PC-9 (cell line): ENCODE measurements around the gene RAB3B. TPM values are rescaled to one million over a fixed set of nuclear protein-coding genes. Genes with fewer than 3 reads are reported as not detected.

ENCODE experiments used
- BruUV-seq: library from RNA; stranded (reverse); fragments of 400-500 nt; replicated peaks from 2 replicates; lab custom pipeline; 2021; lab: Mats Ljungman, UMichigan
- CTCF ChIA-PET: fragments of 300-600 bp; sonication (Branson Sonifier 250); formaldehyde crosslinking; loops from one replicate; lab custom pipeline; 2022; ENCODE audit warnings: antibody characterized with exemption; lab: Charles Lee
- POLR2A ChIA-PET: fragments of 300-600 bp; sonication (Branson Sonifier 250); formaldehyde crosslinking; loops from one replicate; lab custom pipeline; 2022; ENCODE audit warnings: antibody characterized with exemption; ENCODE audit not compliant: unreplicated experiment; lab: Charles Lee
- DNase-seq, 2 experiments: peaks; one replicate each; pipeline versions ENCODE4 v3.0.0 to v3.0.0-alpha.2; 2015 to 2022; ENCODE audit warnings: mixed read lengths in 1 of 2
- H2AFZ ChIP-seq: fragments of 200-600 bp; sonication (generic); 2 replicates; pipeline ENCODE4 v1.8.1; 2017; ENCODE audit warnings: antibody characterized with exemption
- H3F3A ChIP-seq: fragments of 200-600 bp; sonication (generic); 2 replicates; pipeline ENCODE4 v1.8.1; 2017; ENCODE audit warnings: antibody characterized with exemption, mild to moderate bottlenecking, low read depth; ENCODE audit not compliant: insufficient read depth
- H3K27ac ChIP-seq: fragments of 200-600 bp; sonication (generic); 2 replicates; pipeline ENCODE4 v1.6.1; 2016; ENCODE audit warnings: mixed run types
- H3K27me3 ChIP-seq: fragments of 200-600 bp; sonication (generic); 2 replicates; pipeline ENCODE4 v1.6.1; 2016; ENCODE audit warnings: low read depth, mixed run types; ENCODE audit not compliant: insufficient read depth
- H3K36me3 ChIP-seq: fragments of 200-600 bp; sonication (generic); 2 replicates; pipeline ENCODE4 v1.6.1; 2016; ENCODE audit warnings: low read depth, mixed run types
- H3K4me1 ChIP-seq: fragments of 200-600 bp; sonication (generic); replicated peaks from 2 replicates; pipeline ENCODE4 v1.6.1; 2016; ENCODE audit warnings: mixed run types; ENCODE audit not compliant: insufficient read depth
- H3K4me2 ChIP-seq: fragments of 200-600 bp; sonication (generic); 2 replicates; pipeline ENCODE4 v1.6.1; 2017; ENCODE audit warnings: mixed run types
- H3K4me3 ChIP-seq: fragments of 200-600 bp; sonication (generic); 2 replicates; pipeline ENCODE4 v1.6.1; 2016; ENCODE audit warnings: mixed run types
- H3K79me2 ChIP-seq: fragments of 200-600 bp; sonication (generic); 2 replicates; pipeline ENCODE4 v1.6.1; 2017; ENCODE audit warnings: low read depth, mixed run types
- H3K9me2 ChIP-seq: fragments of 200-600 bp; sonication (generic); 2 replicates; pipeline ENCODE4 v1.8.1; 2017; ENCODE audit warnings: mild to moderate bottlenecking; ENCODE audit not compliant: insufficient read depth
- H3K9me3 ChIP-seq: fragments of 200-600 bp; sonication (generic); 2 replicates; pipeline ENCODE4 v1.8.1; 2016; ENCODE audit warnings: low read depth; ENCODE audit not compliant: insufficient read depth
- H4K20me1 ChIP-seq: fragments of 200-600 bp; sonication (generic); 2 replicates; pipeline ENCODE4 v1.8.1; 2017; ENCODE audit not compliant: insufficient read depth
- EZH2 ChIP-seq: fragments of 200-600 bp; sonication (generic); IDR thresholded peaks from 2 replicates; pipeline ENCODE4 v1.8.0; 2017; ENCODE audit warnings: antibody characterized with exemption, low read depth
- intact Hi-C: fragments of 100-400 bp; cut with micrococcal nuclease; formaldehyde crosslinking; loops from one replicate; pipeline ENCODE4 v1.10.0; 2022; ENCODE audit not compliant: unreplicated experiment
- total RNA-seq: library from RNA; stranded (reverse); gene quantifications from 2 replicates; pipeline ENCODE4 v1.2.3, GENCODE V29; 2021
- TF ChIP-seq, protein P1 (sequence below): fragments of 200-600 bp; sonication (generic); conservative IDR thresholded peaks from 2 replicates; pipeline ENCODE4 v1.6.1; 2017; ENCODE audit warnings: mixed run types, antibody characterized with exemption, mild to moderate bottlenecking, moderate library complexity

RAB3B gene
- total RNA-seq, 1 experiment from 2014 or later, result 2.6 TPM

DNA sequence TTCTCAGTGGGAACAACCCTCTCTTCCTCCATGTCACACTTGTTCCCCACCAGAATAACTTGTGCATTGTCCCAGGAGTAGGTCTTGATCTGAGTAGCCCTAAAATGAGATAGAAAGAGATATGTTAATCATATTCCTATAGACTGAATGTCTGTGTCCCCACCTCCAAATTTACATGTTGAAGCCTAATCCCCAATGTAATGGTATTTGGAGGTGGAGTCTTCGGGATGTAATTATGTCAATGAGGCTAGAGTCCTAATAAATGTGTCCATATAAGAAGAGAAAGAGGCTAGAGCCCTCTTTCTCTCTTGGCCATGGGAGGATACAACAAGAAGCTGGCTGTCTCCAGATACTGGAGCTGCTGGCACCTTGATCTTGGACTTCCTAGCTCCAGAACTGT lies 57.2 kb downstream of the RAB3B start:
- BruUV-seq, result no TSS peak
- H3K79me2 ChIP-seq, result no peaks in the 10 kb centered on the region
- intact Hi-C loops, result no loop called here
- no peak overlapping the region for H3K4me3 ChIP-seq
- no peaks in the 10 kb centered on the region for H3K4me1 ChIP-seq
- no peaks in the 10 kb centered on the region for H3K36me3 ChIP-seq
- no peak for DNase-seq
- no peak overlapping the region for H2AFZ ChIP-seq
- H3K9me3 ChIP-seq, result no peaks in the 10 kb centered on the region
- ChIA-PET CTCF (no interaction called here), POLR2A (no interaction called here)
- TF ChIP-seq, protein P1, sequence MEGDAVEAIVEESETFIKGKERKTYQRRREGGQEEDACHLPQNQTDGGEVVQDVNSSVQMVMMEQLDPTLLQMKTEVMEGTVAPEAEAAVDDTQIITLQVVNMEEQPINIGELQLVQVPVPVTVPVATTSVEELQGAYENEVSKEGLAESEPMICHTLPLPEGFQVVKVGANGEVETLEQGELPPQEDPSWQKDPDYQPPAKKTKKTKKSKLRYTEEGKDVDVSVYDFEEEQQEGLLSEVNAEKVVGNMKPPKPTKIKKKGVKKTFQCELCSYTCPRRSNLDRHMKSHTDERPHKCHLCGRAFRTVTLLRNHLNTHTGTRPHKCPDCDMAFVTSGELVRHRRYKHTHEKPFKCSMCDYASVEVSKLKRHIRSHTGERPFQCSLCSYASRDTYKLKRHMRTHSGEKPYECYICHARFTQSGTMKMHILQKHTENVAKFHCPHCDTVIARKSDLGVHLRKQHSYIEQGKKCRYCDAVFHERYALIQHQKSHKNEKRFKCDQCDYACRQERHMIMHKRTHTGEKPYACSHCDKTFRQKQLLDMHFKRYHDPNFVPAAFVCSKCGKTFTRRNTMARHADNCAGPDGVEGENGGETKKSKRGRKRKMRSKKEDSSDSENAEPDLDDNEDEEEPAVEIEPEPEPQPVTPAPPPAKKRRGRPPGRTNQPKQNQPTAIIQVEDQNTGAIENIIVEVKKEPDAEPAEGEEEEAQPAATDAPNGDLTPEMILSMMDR, result no peak
- TF ChIP-seq EZH2, result no peak
- H3K4me2 ChIP-seq, result no peak overlapping the region
- no peak overlapping the region for H3K27ac ChIP-seq
- no peaks in the 10 kb centered on the region for H4K20me1 ChIP-seq
- H3F3A ChIP-seq, result no peaks in the 10 kb centered on the region; the same call in 1 of the 2 replicates
- no peaks in the 10 kb centered on the region for H3K27me3 ChIP-seq
- H3K9me2 ChIP-seq, result no peaks in the 10 kb centered on the region

DNA sequence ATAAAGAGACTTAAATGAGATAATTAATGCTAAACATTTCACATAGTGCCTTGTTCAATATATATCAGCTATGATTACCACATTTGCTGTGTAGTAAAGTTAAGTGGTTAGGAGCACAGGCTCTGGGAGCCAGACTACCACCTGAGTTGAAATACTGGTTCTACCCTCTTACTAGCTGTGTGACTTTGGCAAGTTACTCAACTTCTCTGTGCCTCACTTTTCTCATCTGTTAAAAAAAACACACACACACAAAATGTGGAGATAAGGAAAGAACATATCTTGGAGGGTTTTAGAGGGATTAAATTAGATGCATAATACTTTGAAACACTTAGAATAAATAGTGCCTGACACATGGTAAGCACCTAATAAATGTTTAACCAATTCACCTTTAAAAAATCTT lies 60.2 kb downstream of the RAB3B start:
- H3K36me3 ChIP-seq, result no peaks in the 10 kb centered on the region
- DNase-seq, result no peak
- H3K4me3 ChIP-seq, result no peak overlapping the region
- ChIA-PET POLR2A (interaction anchor here (0.6 kb wide), 1 partner anchor 234 kb away, joined by 3 read pairs; no protein-coding TSS in a partner anchor), CTCF (no interaction called here)
- H3K9me3 ChIP-seq, result no peaks in the 10 kb centered on the region
- no peaks in the 10 kb centered on the region for H3K27me3 ChIP-seq
- H3K4me1 ChIP-seq, result no peaks in the 10 kb centered on the region
- BruUV-seq, result no TSS peak
- no peaks in the 10 kb centered on the region; the same call in 1 of the 2 replicates for H3F3A ChIP-seq
- H2AFZ ChIP-seq, result no peak overlapping the region
- no peak overlapping the region for H3K27ac ChIP-seq
- H3K4me2 ChIP-seq, result no peak overlapping the region
- no peaks in the 10 kb centered on the region for H3K9me2 ChIP-seq
- TF ChIP-seq, protein P1, result no peak
- TF ChIP-seq EZH2, result no peak
- H4K20me1 ChIP-seq, result no peaks in the 10 kb centered on the region
- intact Hi-C loops, result no loop called here
- H3K79me2 ChIP-seq, result no peaks in the 10 kb centered on the region

DNA sequence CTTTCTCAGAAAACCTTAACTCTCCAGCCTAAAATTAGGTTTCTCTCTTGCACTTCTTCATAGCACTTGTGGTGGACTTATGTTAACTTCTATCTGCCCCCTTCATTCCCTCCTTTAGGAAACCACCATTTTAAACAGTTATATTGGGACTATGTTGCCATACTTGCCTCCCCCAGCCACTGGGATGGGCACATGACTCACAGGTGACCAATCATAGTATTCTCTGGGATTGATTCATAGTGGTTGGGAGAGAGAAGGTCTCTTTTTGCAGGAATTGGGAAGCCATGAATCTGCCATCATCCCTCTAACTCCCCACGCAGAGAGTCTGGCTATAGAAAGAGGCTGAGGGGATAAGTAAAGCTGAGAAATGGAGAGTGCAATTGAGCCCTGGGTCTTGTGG lies 61.6 kb downstream of the RAB3B start:
- Histone ChIP-seq H3F3A (no peaks in the 10 kb centered on the region; the same call in 1 of the 2 replicates), H2AFZ (no peak overlapping the region), H3K36me3 (no peaks in the 10 kb centered on the region), H3K9me3 (no peaks in the 10 kb centered on the region), H3K4me1 (no peaks in the 10 kb centered on the region), H3K27ac (no peak overlapping the region), H3K9me2 (no peaks in the 10 kb centered on the region), H3K79me2 (no peaks in the 10 kb centered on the region), H3K4me3 (no peak overlapping the region), H3K4me2 (no peak overlapping the region), H3K27me3 (no peaks in the 10 kb centered on the region), H4K20me1 (no peaks in the 10 kb centered on the region)
- no TSS peak for BruUV-seq
- intact Hi-C loops, result no loop called here
- ChIA-PET CTCF (no interaction called here), POLR2A (no interaction called here)
- no peak for TF ChIP-seq EZH2
- TF ChIP-seq, protein P1, result no peak
- no peak for DNase-seq
